HepG2 (cell line): ENCODE data around the gene TET3. TPM values are rescaled to one million over a fixed set of nuclear protein-coding genes. Genes with fewer than 3 reads are reported as not detected.
A peak's percentile ranks its signal among the peaks of the same experiment; 100 is the strongest.

Experiments used
- AKAP8 ChIP-seq: sonication (generic); formaldehyde crosslinking; IDR thresholded peaks from 2 replicates; pipeline ENCODE4 v1.5.1; 2020; ENCODE audit warnings: mild to moderate bottlenecking, missing genetic modification reagents
- GFI1 ChIP-seq: sonication (generic); formaldehyde crosslinking; IDR thresholded peaks from 2 replicates; pipeline ENCODE4 v1.5.0; 2020; ENCODE audit warnings: missing genetic modification reagents, mild to moderate bottlenecking, borderline replicate concordance
- HNF4G ChIP-seq, 2 experiments: sonication (generic) in 1 of 2; formaldehyde crosslinking in 1 of 2; IDR thresholded peaks; 2 replicates each; pipeline versions ENCODE4 v1.4.0 to v1.6.1; 2011 to 2020; ENCODE audit warnings: borderline replicate concordance in 2 of 2, low read depth in 2 of 2, mild to moderate bottlenecking in 2 of 2, low read length in 1 of 2, missing genetic modification reagents in 1 of 2, moderate library complexity in 1 of 2
- ISL2 ChIP-seq: sonication (generic); formaldehyde crosslinking; IDR thresholded peaks from 2 replicates; pipeline ENCODE4 v1.5.0; 2020; ENCODE audit warnings: missing genetic modification reagents
- NFE2L2 ChIP-seq: fragments of 150-350 bp; IDR thresholded peaks from 2 replicates; pipeline ENCODE4 v1.6.1; 2014; ENCODE audit warnings: low read length
- PHF8 ChIP-seq: sonication (generic); formaldehyde crosslinking; IDR thresholded peaks from 2 replicates; pipeline ENCODE4 v1.5.0; 2020; ENCODE audit warnings: missing genetic modification reagents
- RNF2 ChIP-seq: fragments of 450-650 bp; conservative IDR thresholded peaks from 2 replicates; pipeline ENCODE4 v1.6.1; 2016; ENCODE audit warnings: low read depth
- U2AF1 ChIP-seq: fragments of 200-400 bp; formaldehyde crosslinking; optimal IDR thresholded peaks from 2 replicates; pipeline ENCODE3; 2017; ENCODE audit warnings: mild to moderate bottlenecking, low read depth, low read length
- ZFX ChIP-seq: sonication (generic); formaldehyde crosslinking; IDR thresholded peaks from 2 replicates; pipeline ENCODE4 v1.4.0; 2020; ENCODE audit warnings: mild to moderate bottlenecking, low read depth, missing genetic modification reagents, moderate library complexity
- ZNF605 ChIP-seq: sonication (generic); formaldehyde crosslinking; IDR thresholded peaks from 2 replicates; pipeline ENCODE4 v1.8.0; 2022; ENCODE audit warnings: mild to moderate bottlenecking, missing genetic modification reagents
- ZNF629 ChIP-seq: sonication (generic); formaldehyde crosslinking; conservative IDR thresholded peaks from 2 replicates; pipeline ENCODE4 v1.5.0; 2020; ENCODE audit warnings: missing genetic modification reagents
- ZNF761 ChIP-seq: sonication (generic); formaldehyde crosslinking; conservative IDR thresholded peaks from 2 replicates; pipeline ENCODE4 v1.4.0; 2020; ENCODE audit warnings: mild to moderate bottlenecking, missing genetic modification reagents
- ZNF766 ChIP-seq: sonication (generic); formaldehyde crosslinking; IDR thresholded peaks from 2 replicates; pipeline ENCODE4 v1.5.0; 2020; ENCODE audit warnings: missing genetic modification reagents, borderline replicate concordance
- polyA plus RNA-seq, 8 experiments: library from polyadenylated mRNA; depleted of rRNA in 3 of 8; stranded (reverse) in 7 of 8; unstranded in 1 of 8; fragments of >200 nt; fragmentation: Illumina TruSeq in 4 of 8; extraction: Trizol in 4 of 8; gene quantifications; 2 replicates each; pipeline versions ENCODE4 v1.2.1 to v1.2.3, GENCODE V29; 2011 to 2016; ENCODE audit warnings: low read depth in 4 of 8, missing spikeins in 1 of 8, mixed read lengths in 1 of 8; ENCODE audit not compliant: insufficient read depth in 1 of 8
- total RNA-seq, 5 experiments: library from RNA; depleted of rRNA; stranded (reverse); fragments of >200 nt; fragmentation: Illumina TruSeq; extraction: Trizol; gene quantifications; 2 replicates each; pipeline ENCODE4 v1.2.3, GENCODE V29; 2016; ENCODE audit warnings: low read depth in 1 of 5
- TF ChIP-seq, protein P1 (sequence below): sonication (generic); formaldehyde crosslinking; IDR thresholded peaks from 2 replicates; pipeline ENCODE4 v1.4.0; 2020; ENCODE audit warnings: mild to moderate bottlenecking, missing genetic modification reagents
- TF ChIP-seq, protein P2 (sequence below): sonication (generic); formaldehyde crosslinking; IDR thresholded peaks from 2 replicates; pipeline ENCODE4 v1.4.0; 2020; ENCODE audit warnings: missing genetic modification reagents, borderline replicate concordance
- TF ChIP-seq, protein P3 (sequence below): IDR thresholded peaks from 2 replicates; pipeline ENCODE4 v1.6.1; 2012; ENCODE audit warnings: inconsistent platforms
- TF ChIP-seq, protein P4 (sequence below): sonication (generic); formaldehyde crosslinking; IDR thresholded peaks from 2 replicates; pipeline ENCODE4 v1.4.0; 2020; ENCODE audit warnings: mild to moderate bottlenecking, missing genetic modification reagents

The TET3 gene
- total and polyA plus RNA-seq, 2 of the 13 experiments (the other 11 are each of a cell fraction or from before 2014, with no cell fraction given) = 4.3 to 6.8 TPM

DNA sequence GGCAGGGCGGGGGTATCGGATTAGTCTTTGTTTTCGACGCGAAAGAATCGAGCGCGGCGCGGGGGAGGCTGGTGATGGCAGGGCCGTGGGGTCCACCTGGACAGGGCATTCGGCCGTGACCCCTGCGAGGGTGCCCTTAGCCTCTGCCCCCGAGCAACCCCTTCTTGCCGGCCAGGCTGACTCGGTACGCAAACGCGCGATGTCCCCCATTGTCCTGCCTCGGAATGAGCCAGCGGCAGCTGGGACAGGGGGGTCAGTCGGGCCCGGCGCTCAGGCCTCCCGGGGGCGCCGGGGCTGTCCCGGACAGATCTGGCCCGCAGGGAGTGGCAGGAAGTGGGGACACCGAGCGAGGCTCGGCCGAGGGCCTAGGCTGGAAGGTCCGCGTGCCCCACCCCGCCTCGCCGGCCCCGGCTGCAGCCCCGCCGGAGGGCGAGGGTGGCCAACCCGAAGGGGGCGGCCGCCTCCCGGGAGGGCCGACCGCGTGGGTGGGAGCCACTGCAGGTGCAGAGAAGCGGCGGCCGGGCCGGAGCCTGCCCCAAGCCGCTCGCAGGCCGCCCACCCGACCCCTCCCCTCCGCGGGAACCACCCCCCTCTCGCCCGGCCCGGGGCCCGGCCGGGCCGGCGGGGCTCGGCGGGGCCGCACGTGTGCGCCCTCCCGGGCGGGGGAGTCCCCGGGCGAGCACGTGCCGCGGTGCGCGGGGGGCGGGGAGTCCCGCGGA, at the start of gene TET3 (continued):
- TF ChIP-seq ZNF605 = peak; percentile 51; the same call in 1 of the 2 replicates
- peak; percentile 68 for TF ChIP-seq ISL2 (CRISPR knock-in tag)
- TF ChIP-seq, protein P1, sequence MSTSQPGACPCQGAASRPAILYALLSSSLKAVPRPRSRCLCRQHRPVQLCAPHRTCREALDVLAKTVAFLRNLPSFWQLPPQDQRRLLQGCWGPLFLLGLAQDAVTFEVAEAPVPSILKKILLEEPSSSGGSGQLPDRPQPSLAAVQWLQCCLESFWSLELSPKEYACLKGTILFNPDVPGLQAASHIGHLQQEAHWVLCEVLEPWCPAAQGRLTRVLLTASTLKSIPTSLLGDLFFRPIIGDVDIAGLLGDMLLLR (CRISPR knock-in tag) = peak; percentile 18
- no peak for TF ChIP-seq NFE2L2
- TF ChIP-seq RNF2 = peak; percentile 75; the same call in 1 of the 2 replicates
- TF ChIP-seq ZNF761 (CRISPR knock-in tag) = 0 out of 2 replicates have a peak, but pooled peaks have one; percentile 36
- no peak for TF ChIP-seq ZNF629 (CRISPR knock-in tag)
- TF ChIP-seq, protein P2, sequence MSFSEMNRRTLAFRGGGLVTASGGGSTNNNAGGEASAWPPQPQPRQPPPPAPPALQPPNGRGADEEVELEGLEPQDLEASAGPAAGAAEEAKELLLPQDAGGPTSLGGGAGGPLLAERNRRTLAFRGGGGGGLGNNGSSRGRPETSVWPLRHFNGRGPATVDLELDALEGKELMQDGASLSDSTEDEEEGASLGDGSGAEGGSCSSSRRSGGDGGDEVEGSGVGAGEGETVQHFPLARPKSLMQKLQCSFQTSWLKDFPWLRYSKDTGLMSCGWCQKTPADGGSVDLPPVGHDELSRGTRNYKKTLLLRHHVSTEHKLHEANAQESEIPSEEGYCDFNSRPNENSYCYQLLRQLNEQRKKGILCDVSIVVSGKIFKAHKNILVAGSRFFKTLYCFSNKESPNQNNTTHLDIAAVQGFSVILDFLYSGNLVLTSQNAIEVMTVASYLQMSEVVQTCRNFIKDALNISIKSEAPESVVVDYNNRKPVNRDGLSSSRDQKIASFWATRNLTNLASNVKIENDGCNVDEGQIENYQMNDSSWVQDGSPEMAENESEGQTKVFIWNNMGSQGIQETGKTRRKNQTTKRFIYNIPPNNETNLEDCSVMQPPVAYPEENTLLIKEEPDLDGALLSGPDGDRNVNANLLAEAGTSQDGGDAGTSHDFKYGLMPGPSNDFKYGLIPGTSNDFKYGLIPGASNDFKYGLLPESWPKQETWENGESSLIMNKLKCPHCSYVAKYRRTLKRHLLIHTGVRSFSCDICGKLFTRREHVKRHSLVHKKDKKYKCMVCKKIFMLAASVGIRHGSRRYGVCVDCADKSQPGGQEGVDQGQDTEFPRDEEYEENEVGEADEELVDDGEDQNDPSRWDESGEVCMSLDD (CRISPR knock-in tag) = peak; percentile 89
- TF ChIP-seq ZFX = peak; percentile 84
- TF ChIP-seq, protein P3, sequence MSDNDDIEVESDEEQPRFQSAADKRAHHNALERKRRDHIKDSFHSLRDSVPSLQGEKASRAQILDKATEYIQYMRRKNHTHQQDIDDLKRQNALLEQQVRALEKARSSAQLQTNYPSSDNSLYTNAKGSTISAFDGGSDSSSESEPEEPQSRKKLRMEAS = peak; percentile 87
- TF ChIP-seq U2AF1 = no peak
- peak; percentile 59; the same call in 1 of the 2 replicates for TF ChIP-seq PHF8
- TF ChIP-seq AKAP8 (CRISPR knock-in tag) = peak; percentile 81
- peak; percentile 33; the same call in 1 of the 2 replicates for TF ChIP-seq GFI1 (CRISPR knock-in tag)
- TF ChIP-seq, protein P4, sequence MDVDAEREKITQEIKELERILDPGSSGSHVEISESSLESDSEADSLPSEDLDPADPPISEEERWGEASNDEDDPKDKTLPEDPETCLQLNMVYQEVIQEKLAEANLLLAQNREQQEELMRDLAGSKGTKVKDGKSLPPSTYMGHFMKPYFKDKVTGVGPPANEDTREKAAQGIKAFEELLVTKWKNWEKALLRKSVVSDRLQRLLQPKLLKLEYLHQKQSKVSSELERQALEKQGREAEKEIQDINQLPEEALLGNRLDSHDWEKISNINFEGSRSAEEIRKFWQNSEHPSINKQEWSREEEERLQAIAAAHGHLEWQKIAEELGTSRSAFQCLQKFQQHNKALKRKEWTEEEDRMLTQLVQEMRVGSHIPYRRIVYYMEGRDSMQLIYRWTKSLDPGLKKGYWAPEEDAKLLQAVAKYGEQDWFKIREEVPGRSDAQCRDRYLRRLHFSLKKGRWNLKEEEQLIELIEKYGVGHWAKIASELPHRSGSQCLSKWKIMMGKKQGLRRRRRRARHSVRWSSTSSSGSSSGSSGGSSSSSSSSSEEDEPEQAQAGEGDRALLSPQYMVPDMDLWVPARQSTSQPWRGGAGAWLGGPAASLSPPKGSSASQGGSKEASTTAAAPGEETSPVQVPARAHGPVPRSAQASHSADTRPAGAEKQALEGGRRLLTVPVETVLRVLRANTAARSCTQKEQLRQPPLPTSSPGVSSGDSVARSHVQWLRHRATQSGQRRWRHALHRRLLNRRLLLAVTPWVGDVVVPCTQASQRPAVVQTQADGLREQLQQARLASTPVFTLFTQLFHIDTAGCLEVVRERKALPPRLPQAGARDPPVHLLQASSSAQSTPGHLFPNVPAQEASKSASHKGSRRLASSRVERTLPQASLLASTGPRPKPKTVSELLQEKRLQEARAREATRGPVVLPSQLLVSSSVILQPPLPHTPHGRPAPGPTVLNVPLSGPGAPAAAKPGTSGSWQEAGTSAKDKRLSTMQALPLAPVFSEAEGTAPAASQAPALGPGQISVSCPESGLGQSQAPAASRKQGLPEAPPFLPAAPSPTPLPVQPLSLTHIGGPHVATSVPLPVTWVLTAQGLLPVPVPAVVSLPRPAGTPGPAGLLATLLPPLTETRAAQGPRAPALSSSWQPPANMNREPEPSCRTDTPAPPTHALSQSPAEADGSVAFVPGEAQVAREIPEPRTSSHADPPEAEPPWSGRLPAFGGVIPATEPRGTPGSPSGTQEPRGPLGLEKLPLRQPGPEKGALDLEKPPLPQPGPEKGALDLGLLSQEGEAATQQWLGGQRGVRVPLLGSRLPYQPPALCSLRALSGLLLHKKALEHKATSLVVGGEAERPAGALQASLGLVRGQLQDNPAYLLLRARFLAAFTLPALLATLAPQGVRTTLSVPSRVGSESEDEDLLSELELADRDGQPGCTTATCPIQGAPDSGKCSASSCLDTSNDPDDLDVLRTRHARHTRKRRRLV (CRISPR knock-in tag) = 0 out of 2 replicates have a peak, but pooled peaks have one; percentile 63
- TF ChIP-seq HNF4G (IDR thresholded peaks at IDR 0.05; ENCODE audit: borderline replicate concordance, low read depth, low read length) = no peak
- TF ChIP-seq HNF4G (CRISPR knock-in tag; IDR thresholded peaks at IDR 0.05; ENCODE audit: borderline replicate concordance, low read depth) = 0 out of 2 replicates have a peak, but pooled peaks have one; percentile 69
- no peak for TF ChIP-seq ZNF766
